HG02610 (cell line): ENCODE measurements around the gene PRPF6.
"Not testable (repeated sequence)": the region's sequence is repeated elsewhere in the genome, so short reads cannot be mapped to it uniquely, and the experiment has no call there.

ENCODE experiments used
- ATAC-seq: cut with Tn5 transposase; IDR thresholded peaks from one replicate; pipeline ENCODE4 v1.9.1; 2021; ENCODE audit warnings: mild to moderate bottlenecking, moderate library complexity; ENCODE audit not compliant: unreplicated experiment

The PRPF6 gene

GRCh38 chr20:63972312-63973159, 8.4 kb upstream of the PRPF6 start:
- ATAC-seq: no peak

DNA sequence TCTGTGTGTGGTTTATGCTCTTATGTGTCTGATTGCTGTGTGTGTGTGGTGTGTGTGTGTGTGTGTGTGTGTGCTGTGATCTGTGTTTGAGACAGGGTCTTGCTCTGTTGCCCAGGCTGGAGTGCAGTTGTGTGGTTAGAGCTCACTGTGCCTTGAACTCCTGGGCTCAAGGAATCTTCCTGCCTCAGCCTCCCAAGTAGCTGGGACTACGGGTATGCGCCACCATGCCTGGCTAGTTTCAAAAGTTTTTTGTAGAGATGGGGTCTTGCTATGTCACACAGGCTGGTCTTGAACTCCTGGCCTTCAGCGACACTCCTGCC, 7.8 kb upstream of the PRPF6 start:
- no peak for ATAC-seq

- ATAC-seq: peak; percentile 31
Measured at GRCh38 chr20:63973636-63974401, 7.1 kb upstream of the PRPF6 start.

- ATAC-seq: no peak
Measured at GRCh38 chr20:63974402-63975200, 6.3 kb upstream of the PRPF6 start.

DNA sequence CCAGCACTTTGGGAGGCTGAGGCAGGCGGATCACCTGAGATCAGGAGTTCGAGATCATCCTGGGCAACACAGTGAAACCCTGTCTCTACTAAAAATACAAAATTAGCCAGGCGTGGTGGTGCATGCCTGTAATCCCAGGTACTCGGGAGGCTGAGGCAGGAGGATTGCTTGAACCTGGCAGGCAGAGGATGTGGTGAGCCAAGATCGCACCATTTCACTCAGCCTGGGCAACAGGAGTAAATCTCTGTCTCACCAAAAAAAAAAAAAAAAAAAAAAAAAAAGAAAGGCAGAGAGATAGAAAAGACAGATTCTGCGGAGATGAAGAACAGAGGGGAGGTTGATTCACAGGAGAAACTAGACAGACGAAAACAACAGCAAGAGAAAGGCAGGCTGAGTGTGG, 4.4 kb upstream of the PRPF6 start:
- not testable (repeated sequence) for ATAC-seq

- ATAC-seq: no peak
Measured at GRCh38 chr20:63976980-63977738, 3.8 kb upstream of the PRPF6 start.

DNA sequence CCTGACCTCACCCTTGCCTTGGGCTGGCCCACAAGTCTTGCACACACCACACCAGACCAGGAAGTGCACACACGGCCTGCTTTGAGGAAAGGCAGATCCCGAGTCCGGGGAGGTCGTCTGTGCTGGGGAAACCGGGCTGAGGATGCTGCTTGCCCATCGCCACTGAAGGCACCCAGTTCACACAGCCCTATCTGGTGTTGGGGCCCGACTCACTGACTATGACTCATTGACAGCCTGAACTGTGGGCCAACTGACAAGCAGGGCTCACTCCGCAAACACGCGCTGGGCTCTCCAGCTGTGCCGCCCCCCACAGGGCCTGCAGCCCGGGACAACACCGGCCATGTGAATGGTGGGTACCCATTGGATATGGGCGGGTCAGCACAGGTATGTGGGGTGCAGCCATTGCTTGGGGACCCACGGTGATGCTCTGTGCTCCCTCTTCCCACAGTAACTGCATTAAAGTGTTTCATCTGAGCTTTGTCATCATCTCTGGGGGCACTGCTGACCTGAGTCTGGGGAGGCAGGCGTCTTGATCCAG, 3.1 kb upstream of the PRPF6 start:
- no peak for ATAC-seq

- peak; percentile 37 for ATAC-seq
Measured at GRCh38 chr20:63978319-63979228, 2.4 kb upstream of the PRPF6 start.

DNA sequence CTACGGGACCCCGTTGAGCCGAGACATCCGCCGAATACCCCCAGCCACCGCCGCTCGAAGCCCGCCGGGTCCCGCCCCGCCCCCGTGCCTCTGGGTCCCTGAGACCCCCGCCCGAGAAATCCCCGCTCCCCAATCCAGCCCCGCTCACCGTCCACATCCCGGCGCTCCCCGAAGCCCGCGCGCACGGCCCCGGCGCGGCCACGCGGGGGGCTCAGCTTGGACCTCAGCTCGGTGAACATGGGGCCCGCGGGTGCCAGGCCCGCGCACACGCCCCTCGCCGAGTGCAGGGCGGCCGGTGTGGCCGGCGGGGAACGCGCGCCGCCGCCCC, 1.7 kb upstream of the PRPF6 start:
- ATAC-seq: no peak

DNA sequence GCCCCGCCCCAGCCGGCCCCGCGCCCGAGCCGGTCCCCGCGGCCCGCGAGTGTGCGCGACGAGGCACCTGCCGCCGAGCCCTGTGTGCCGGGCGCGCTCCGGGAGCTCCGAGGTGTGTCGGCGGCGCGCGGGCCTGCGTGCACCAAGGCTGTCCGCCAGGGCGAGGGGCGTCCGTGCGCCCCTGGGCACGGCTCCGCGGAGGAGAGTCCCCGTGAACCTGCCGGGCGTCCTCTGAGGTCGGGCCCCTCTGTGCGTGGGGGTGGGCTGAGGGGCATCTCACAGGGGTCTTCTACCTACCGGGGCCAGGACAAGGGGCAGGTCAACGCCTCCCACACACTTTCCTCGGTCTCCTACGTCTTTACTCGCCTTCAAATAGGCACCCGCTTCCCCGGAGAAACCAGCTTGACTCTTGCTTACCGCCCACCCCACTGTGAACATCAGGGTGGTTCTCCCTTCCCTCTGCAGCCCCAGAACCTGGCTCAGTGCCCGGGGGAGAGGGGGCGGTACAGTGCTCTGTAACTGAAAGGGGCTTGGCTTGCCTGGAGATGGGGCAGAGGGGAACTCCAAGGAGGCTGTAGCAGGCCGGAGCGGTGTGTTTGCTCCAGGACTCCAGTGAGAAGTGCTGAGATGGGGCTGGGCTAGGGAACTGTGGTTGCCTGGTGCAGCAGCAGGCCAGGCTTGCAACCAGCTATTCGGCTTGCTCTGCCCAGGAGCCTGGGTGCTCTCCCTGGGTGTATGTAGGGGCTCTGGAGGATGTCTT, 1.2 kb upstream of the PRPF6 start, which contains the start of gene SAMD10:
Gene SAMD10 (minus strand): TSS at position 86 of the 760 bp plus-strand sequence. CDS start 175 bp downstream, outside the sequence.
- peak; percentile 32 for ATAC-seq

DNA sequence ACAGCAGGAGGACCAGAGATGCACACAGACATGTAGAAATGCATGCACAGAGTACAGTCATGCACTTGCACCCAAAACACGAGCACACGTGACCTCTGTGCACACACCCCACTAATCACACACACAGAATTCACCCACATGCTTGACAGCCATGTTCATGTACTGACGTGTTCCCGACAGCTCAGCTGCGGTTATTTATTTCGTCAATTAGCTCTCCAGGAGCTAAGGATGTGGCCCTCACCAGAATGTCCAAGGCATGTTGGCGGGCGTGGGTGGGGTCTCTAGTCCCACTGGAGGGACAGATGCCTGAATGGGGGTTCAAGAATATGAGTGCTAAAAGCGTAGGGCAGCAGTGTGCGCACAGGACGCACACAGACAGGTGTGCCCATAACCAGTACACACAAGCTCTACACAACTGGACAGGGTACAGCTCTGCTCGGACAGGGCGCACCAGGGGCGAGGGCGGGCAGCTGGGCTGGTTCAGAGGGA, 571 bp upstream of the PRPF6 start:
- ATAC-seq: peak; percentile 0

DNA sequence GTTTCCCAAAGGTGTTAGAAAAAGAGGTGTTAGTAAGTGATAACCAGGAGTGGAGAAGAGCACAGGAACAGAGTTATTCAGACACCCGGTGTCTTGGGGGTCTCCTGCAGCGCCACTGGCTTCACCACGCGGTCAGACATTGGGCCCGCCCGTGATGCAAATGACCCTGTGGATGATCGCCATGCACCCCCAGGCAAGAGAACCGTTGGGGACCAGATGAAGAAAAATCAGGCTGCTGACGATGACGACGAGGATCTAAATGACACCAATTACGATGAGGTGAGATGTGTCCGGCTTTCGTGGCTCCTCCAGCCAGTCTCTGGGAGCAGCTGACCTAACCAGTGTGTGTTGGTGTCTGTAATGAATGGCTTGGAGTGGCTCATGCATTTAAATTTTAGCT, 2.0 kb downstream of the PRPF6 start:
- no peak for ATAC-seq

- no peak for ATAC-seq
Measured at GRCh38 chr20:64000906-64001305, 20.0 kb downstream of the PRPF6 start.

DNA sequence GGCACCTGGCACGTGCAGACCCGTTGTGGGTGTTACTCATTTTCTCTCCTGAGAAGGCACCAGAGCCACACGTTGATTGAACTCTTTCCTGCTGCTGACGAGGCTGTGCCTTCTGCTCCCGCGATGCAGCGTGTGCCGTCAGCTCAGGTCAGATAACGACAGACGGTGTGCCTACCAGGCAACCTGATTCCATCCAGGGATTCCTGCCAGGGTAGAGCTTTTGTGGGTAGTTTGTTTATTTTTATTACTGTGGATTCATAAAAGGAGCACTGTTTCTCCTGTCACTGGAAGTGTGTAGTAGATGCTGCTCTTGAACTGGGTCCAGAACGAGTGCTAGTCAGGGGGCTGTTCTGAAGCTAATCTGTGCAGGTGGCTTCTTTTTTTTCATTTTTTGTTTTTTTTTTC, 20.7 kb downstream of the PRPF6 start:
- ATAC-seq: no peak

- no peak for ATAC-seq
Measured at GRCh38 chr20:64003960-64004725, 23.2 kb downstream of the PRPF6 start.

GRCh38 chr20:64005394-64005793, 24.5 kb downstream of the PRPF6 start:
- ATAC-seq: no peak

DNA sequence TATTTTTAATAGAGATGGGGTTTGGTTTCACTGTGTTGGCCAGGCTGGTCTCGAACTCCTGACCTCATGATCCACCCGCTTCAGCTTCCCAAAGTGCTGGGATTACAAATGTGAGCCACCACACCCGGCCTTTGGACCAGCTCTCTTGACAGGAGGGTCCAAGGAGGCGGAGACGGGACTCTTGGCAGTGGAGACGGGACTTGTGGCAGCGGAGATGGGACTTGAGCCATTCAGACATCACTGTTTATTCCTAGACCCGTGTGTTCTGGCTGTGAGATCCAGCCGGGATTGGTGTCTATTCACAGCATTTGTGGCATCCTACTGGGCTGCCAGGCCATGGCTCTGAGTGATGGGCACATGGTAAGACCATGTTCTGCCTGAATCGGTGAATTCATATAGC, 25.6 kb downstream of the PRPF6 start:
- ATAC-seq: no peak

- ATAC-seq: no peak
Measured at GRCh38 chr20:64006902-64007301, 26.0 kb downstream of the PRPF6 start.
